HCT116 (cell line): ENCODE data around the gene PIP4K2B. TPM values are rescaled to one million over a fixed set of nuclear protein-coding genes. Genes with fewer than 3 reads are reported as not detected.

Experiments
- ATAC-seq: fragments of 200-7000 bp; cut with Tn5 transposase; 2 replicates; pipeline ENCODE4 v1.9.1; 2020; ENCODE audit warnings: mild to moderate bottlenecking, moderate library complexity
- BruUV-seq: library from RNA; stranded (reverse); fragments of 400-500 nt; replicated peaks from 2 replicates; lab custom pipeline; 2021; lab: Mats Ljungman, UMichigan
- CTCF ChIA-PET: fragments of 300-600 bp; sonication (Branson Sonifier 250); formaldehyde crosslinking; loops from one replicate; lab custom pipeline; 2021; ENCODE audit warnings: antibody characterized with exemption; lab: Charles Lee
- POLR2A ChIA-PET: fragments of 300-600, 350-600 bp; sonication (Branson Sonifier 250); formaldehyde crosslinking; loops from one replicate; lab custom pipeline; 2021; ENCODE audit warnings: antibody characterized with exemption; lab: Charles Lee
- RAD21 ChIA-PET, 2 experiments: fragments of 300-600 bp; sonication (Branson Sonifier 250); formaldehyde crosslinking; loops; one replicate each; lab custom pipeline; 2023; ENCODE audit warnings: low total read pairs in 2 of 2; ENCODE audit not compliant: uncharacterized antibody in 2 of 2, unreplicated experiment in 2 of 2, low non-redundant PET in 1 of 2; lab: Charles Lee
- DNase-seq: peaks from one replicate; pipeline ENCODE4 v3.0.0-alpha.2; 2010; ENCODE audit warnings: low read depth, low spot score
- H2AFZ ChIP-seq: fragments of 200-600 bp; shearing (Covaris generic), sonication (generic); 2 replicates; pipeline ENCODE4 v1.6.1; 2017; ENCODE audit warnings: low read depth, mixed run types, mixed read lengths, antibody characterized with exemption, low read length; ENCODE audit not compliant: poor library complexity, severe bottlenecking
- H3K27ac ChIP-seq: 2 replicates; pipeline ENCODE4 v1.5.1; 2012; ENCODE audit warnings: low read depth, low read length
- H3K27me3 ChIP-seq: fragments of 200-600 bp; sonication (generic); 2 replicates; pipeline ENCODE4 v1.6.1; 2016; ENCODE audit warnings: mixed run types, low read length, mixed read lengths; ENCODE audit not compliant: insufficient read depth
- H3K36me3 ChIP-seq, 2 experiments: fragments of 200-500 bp in 1 of 2; fragments of 200-600 bp in 1 of 2; sonication (Bioruptor generic) in 1 of 2; sonication (generic) in 1 of 2; 2 replicates each; pipeline versions ENCODE4 v1.5.1 to v1.6.1; 2014 to 2016; ENCODE audit warnings: low read length in 2 of 2, inconsistent platforms in 1 of 2, mixed read lengths in 1 of 2, mixed run types in 1 of 2; ENCODE audit not compliant: insufficient read depth in 2 of 2, control insufficient read depth in 1 of 2
- H3K4me1 ChIP-seq, 2 experiments: fragments of 200-600 bp in 1 of 2; sonication (generic) in 1 of 2; 2 replicates each; pipeline versions ENCODE4 v1.5.1 to v1.6.1; 2012 to 2017; ENCODE audit warnings: low read length in 2 of 2, inconsistent platforms in 1 of 2, mild to moderate bottlenecking in 1 of 2, mixed read lengths in 1 of 2, mixed run types in 1 of 2, moderate library complexity in 1 of 2; ENCODE audit not compliant: insufficient read depth in 2 of 2, control insufficient read depth in 1 of 2
- H3K4me2 ChIP-seq: fragments of 200-600 bp; sonication (generic); 2 replicates; pipeline ENCODE4 v1.6.1; 2017; ENCODE audit warnings: mixed run types, low read length, mixed read lengths
- H3K4me3 ChIP-seq, 2 experiments: fragments of 200-600 bp in 1 of 2; sonication (generic) in 1 of 2; replicated peaks in 1 of 2; 2 replicates each; pipeline ENCODE4 v1.5.1; 2011 to 2016; ENCODE audit warnings: low read length in 2 of 2, control low read depth in 1 of 2, low read depth in 1 of 2, mild to moderate bottlenecking in 1 of 2, mixed read lengths in 1 of 2, mixed run types in 1 of 2
- H3K79me2 ChIP-seq: fragments of 200-600 bp; sonication (generic); 2 replicates; pipeline ENCODE4 v1.6.1; 2017; ENCODE audit warnings: mild to moderate bottlenecking, mixed run types, low read length, moderate library complexity, mixed read lengths; ENCODE audit not compliant: insufficient read depth
- H3K9ac ChIP-seq: fragments of 200-600 bp; sonication (generic); 2 replicates; pipeline ENCODE4 v1.6.1; 2016; ENCODE audit warnings: low read length, mixed read lengths
- H3K9me2 ChIP-seq: fragments of 200-600 bp; sonication (generic), shearing (Covaris generic); 2 replicates; pipeline ENCODE4 v1.6.1; 2017; ENCODE audit warnings: mixed run types, mild to moderate bottlenecking, moderate library complexity; ENCODE audit not compliant: insufficient read depth
- H3K9me3 ChIP-seq, 2 experiments: fragments of 200-500 bp in 1 of 2; fragments of 200-600 bp in 1 of 2; sonication (Bioruptor generic) in 1 of 2; sonication (generic) in 1 of 2; 2 replicates each; pipeline ENCODE4 v1.6.1; 2014 to 2017; ENCODE audit warnings: low read length in 2 of 2, mixed read lengths in 2 of 2, inconsistent platforms in 1 of 2, low read depth in 1 of 2, mild to moderate bottlenecking in 1 of 2, mixed run types in 1 of 2, moderate library complexity in 1 of 2; ENCODE audit not compliant: control insufficient read depth in 1 of 2, insufficient read depth in 1 of 2
- H4K20me1 ChIP-seq: fragments of 200-600 bp; sonication (generic), shearing (Covaris generic); 2 replicates; pipeline ENCODE4 v1.6.1; 2017; ENCODE audit warnings: mixed run types, mild to moderate bottlenecking, moderate library complexity; ENCODE audit not compliant: insufficient read depth
- CEBPB ChIP-seq: IDR thresholded peaks from 2 replicates; pipeline ENCODE4 v1.6.1; 2012; ENCODE audit warnings: low read depth
- ELF1 ChIP-seq: IDR thresholded peaks from 2 replicates; pipeline ENCODE4 v1.6.1; 2012; ENCODE audit warnings: low read depth, borderline replicate concordance
- EZH2 ChIP-seq: fragments of 200-600 bp; sonication (generic); IDR thresholded peaks from 2 replicates; pipeline ENCODE4 v1.6.1; 2017; ENCODE audit warnings: antibody characterized with exemption, mixed run types
- FOSL1 ChIP-seq: IDR thresholded peaks from 2 replicates; pipeline ENCODE4 v1.6.1; 2012; ENCODE audit warnings: low read depth
- POLR2A ChIP-seq: IDR thresholded peaks from 2 replicates; pipeline ENCODE4 v1.7.0; 2011; ENCODE audit warnings: borderline replicate concordance; ENCODE audit not compliant: insufficient read depth, insufficient read length; ENCODE audit errors: extremely low read depth
- REST ChIP-seq: IDR thresholded peaks from 2 replicates; pipeline ENCODE4 v1.6.1; 2012; ENCODE audit warnings: low read depth
- TCF7L2 ChIP-seq: IDR thresholded peaks from 2 replicates; pipeline ENCODE4 v1.7.0; 2011; ENCODE audit warnings: borderline replicate concordance, inconsistent platforms; ENCODE audit not compliant: insufficient read depth, insufficient read length; ENCODE audit errors: extremely low read depth
- ZNF274 ChIP-seq: fragments of 200-500 bp; sonication (Bioruptor generic); IDR thresholded peaks from 2 replicates; pipeline ENCODE4 v1.6.1; 2014; ENCODE audit warnings: mild to moderate bottlenecking, low read depth, low read length, inconsistent platforms
- intact Hi-C: fragments of 100-400 bp; cut with micrococcal nuclease; formaldehyde crosslinking; loops from 2 replicates; pipeline ENCODE4 v1.10.0; 2022
- total RNA-seq: library from RNA; stranded (reverse); gene quantifications from one replicate; pipeline ENCODE4 v1.2.1, GENCODE V29; 2021; ENCODE audit not compliant: unreplicated experiment
- TF ChIP-seq, protein P1 (sequence below): IDR thresholded peaks from 2 replicates; pipeline ENCODE4 v1.6.1; 2011; ENCODE audit warnings: mild to moderate bottlenecking, low read length, moderate library complexity; ENCODE audit not compliant: insufficient replicate concordance; ENCODE audit errors: extremely low read depth

The PIP4K2B gene
- total RNA-seq, 1 experiment from 2014 or later: 40.3 TPM

GRCh38 chr17:38749223-38750043 lies 49.9 kb downstream of the PIP4K2B start (continued):
- TF ChIP-seq, protein P1, sequence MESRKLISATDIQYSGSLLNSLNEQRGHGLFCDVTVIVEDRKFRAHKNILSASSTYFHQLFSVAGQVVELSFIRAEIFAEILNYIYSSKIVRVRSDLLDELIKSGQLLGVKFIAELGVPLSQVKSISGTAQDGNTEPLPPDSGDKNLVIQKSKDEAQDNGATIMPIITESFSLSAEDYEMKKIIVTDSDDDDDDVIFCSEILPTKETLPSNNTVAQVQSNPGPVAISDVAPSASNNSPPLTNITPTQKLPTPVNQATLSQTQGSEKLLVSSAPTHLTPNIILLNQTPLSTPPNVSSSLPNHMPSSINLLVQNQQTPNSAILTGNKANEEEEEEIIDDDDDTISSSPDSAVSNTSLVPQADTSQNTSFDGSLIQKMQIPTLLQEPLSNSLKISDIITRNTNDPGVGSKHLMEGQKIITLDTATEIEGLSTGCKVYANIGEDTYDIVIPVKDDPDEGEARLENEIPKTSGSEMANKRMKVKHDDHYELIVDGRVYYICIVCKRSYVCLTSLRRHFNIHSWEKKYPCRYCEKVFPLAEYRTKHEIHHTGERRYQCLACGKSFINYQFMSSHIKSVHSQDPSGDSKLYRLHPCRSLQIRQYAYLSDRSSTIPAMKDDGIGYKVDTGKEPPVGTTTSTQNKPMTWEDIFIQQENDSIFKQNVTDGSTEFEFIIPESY: peak; percentile 19
- TF ChIP-seq, all 23 proteins: peak for 9

DNA sequence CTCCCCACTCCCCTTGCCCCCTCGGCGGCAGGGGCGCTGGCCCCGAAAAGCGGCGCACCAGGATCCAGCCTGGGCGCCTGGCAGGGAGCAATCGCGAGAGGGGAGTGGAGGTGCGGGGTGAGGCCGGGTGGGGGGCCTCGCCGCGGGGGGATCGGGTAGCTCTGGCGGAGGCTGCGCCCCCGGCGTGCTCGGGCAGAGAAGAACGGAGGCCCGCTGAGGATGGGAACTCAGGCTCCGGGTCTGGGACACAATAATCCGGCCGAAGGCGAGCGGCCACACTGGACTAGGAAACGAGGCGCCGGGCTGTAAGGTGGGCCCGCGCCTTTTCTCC lies 50.5 kb downstream of the PIP4K2B start:
- no peak for DNase-seq
- ChIA-PET RAD21 (no interaction called here), POLR2A (interaction anchor here (1.2 kb wide), 1 partner anchor 122 kb away, joined by 5 read pairs; no protein-coding TSS in a partner anchor), CTCF (interaction anchor here (1.1 to 1.8 kb wide), 2 partner anchors 12 to 14 kb away, joined by 3 to 5 read pairs; no protein-coding TSS in a partner anchor)
- Histone ChIP-seq H3K4me3 (peak overlapping the region; percentile 99 to 100), H4K20me1 (no peaks in the 10 kb centered on the region), H3K27ac (peak overlapping the region; percentile 100), H3K9me3 (no peaks in the 10 kb centered on the region), H2AFZ (no peak overlapping the region), H3K9me2 (no peaks in the 10 kb centered on the region), H3K4me1 (peaks cover 33 to 64% of the 10 kb centered on the region in 2 experiments), H3K79me2 (peaks cover 69% of the 10 kb centered on the region), H3K36me3 (peaks cover 0 to 4% of the 10 kb centered on the region in 2 experiments; a peak in 1 of 4 replicates), H3K4me2 (peak overlapping the region; percentile 94), H3K9ac (peak overlapping the region; percentile 93), H3K27me3 (no peaks in the 10 kb centered on the region)
- TF ChIP-seq POLR2A: no peak
- TF ChIP-seq EZH2: no peak
- no peak for TF ChIP-seq ELF1
- TF ChIP-seq FOSL1: no peak
- TF ChIP-seq REST: no peak
- TF ChIP-seq TCF7L2: no peak
- no peak for TF ChIP-seq ZNF274
- TF ChIP-seq, protein P1: no peak
- no peak for TF ChIP-seq CEBPB
- intact Hi-C loops: no loop called here
- BruUV-seq: no TSS peak
- no peak for ATAC-seq
